GM21381 (cell line): ENCODE data around the gene PATJ.
"Not testable (repeated sequence)": the region's sequence is repeated elsewhere in the genome, so short reads cannot be mapped to it uniquely, and the experiment has no call there.

Experiments
- ATAC-seq: cut with Tn5 transposase; IDR thresholded peaks from one replicate; pipeline ENCODE4 v1.9.1; 2021; ENCODE audit warnings: mild to moderate bottlenecking, moderate library complexity; ENCODE audit not compliant: unreplicated experiment

Gene PATJ

DNA sequence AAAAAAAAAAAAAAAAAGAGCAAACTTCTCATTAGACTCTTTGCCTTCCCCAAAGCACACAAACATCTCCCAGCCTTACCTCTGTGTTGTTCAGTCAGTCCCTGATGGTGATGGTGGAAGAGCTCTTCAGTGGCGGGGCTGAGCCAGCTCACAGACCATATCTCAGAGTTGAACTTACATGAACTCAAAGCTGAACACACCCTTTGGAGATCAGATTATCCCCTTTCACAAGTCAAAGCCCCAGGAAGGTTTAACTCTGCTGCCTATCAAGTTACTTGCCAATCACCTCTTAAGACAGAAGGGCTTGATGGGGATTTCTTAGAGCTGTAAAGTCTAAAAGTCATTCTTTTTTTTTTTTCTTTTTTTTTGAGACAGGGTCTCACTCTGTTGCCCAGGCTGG is 397.1 kb downstream of the PATJ start:
- ATAC-seq = no peak

DNA sequence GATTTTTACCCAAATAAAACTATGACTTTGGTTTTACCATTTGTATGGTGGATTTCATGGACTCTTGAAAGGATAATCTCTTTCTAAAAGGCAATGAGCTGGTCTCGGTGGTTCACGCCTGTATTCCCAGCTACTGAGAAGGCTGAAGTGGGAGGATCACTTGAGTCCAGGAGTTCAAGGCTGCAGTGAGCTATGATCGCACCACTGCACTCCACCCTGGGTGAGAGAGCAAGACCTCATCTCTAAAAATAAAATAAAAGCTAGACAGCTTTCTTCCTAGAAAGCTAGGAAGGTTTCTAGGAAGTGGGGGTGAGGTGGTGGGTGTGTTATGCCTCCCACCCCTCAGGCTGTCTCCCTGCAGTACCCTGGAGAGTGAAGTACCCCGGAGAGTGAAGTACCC is 398.4 kb downstream of the PATJ start:
- no peak for ATAC-seq

DNA sequence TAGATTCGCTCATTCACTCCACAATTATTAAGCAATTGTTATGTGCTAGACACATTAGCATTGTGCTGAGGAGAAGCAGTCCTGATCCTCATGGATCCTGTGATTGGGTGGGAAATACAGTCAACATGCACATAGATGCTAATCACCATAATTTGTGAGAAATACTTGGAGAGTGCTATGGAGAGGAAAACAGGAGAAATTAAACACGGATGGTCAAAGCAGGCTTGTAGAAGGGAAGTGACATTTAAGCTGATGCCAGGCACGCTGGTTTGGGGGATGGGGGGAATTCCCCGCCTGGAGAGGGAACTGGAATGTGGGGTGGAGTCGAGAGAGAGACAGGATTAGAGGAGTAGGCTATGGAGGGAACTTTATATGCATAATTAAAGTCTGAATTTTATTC is 400.2 kb downstream of the PATJ start:
- no peak for ATAC-seq

DNA sequence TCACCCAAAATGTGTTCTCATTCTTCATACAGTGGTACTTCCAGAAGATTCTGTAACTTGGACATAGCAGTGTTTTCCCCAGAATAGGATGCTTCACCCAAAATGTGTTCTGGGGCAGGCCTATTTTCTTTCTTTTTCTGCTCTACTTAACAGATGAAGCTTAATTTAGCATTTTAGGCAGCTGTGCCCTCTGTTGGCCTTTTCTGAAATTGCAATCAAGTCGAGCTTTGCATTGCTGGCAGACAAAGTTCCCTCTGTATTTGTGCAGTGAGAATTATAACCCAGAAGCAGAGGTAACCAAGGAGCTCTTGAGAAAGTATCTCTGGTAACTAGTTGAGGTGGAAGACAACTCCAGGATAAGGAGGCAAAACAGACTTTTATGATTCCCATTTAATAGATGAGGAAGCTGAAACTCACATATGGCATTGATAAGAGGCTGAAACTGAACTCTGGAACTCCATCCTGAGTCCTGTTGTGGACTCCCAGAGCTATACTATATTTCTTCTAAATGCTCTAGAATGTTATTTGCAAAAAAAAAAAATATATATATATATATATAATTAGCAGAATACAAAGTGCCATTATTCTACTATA is 402.1 kb downstream of the PATJ start:
- ATAC-seq = peak; percentile 54

DNA sequence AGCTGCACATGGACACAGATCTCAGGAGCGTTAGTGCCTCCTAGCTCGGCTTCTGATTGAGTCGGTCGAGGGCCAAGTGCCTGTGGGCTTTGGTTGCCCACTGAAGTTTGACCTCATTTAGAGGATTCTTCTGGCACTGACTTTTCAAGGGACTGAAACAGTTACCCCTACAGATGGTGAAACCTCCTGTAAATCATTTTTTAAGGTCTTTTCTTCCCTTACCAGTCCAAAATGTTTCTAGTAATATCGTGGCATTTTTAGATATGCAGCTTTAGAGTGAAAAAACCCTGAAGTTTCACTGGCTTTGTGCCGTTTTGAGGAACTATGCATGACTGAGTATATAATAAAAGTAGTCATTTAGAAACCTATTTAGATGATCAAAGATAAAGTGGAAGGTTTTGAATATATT is 417.7 kb downstream of the PATJ start:
- ATAC-seq = peak; percentile 73

DNA sequence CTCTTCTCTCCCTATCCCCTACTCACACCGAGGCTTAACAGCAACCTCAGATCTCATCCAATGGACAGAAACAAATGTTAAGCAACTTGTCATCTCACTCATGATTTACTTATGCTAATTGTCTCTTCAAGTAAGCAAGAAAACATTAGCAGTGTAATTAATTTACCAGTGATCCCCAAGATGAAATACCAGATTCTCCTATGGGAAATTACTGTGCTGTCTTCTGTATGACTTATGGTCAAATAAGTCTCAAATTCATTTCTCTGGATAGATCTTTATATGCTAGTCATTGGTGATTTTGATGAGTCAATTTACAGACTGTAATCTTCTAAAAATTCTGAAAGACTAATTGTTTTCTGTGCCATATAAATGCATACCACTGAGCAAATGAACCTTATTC is 419.4 kb downstream of the PATJ start:
- ATAC-seq = no peak

DNA sequence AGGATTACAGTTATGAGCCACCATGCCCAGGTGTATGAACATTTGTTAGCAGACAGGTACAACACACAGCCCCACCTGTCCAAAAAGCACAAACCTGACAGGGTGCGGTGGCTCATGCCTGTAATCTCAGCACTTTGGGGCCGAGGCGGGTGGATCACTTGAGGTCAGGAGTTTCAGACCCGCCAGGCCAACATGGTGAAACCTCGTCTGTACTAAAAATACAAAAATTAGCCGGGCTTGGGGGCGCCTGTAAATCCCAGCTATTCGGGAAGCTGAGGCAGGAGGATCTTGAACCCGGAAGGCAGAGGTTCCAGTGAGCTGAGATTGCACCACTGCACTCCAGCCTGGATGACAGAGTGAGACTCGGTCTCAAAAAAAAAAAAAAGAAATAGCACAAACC is 428.1 kb downstream of the PATJ start:
- not testable (repeated sequence) for ATAC-seq

DNA sequence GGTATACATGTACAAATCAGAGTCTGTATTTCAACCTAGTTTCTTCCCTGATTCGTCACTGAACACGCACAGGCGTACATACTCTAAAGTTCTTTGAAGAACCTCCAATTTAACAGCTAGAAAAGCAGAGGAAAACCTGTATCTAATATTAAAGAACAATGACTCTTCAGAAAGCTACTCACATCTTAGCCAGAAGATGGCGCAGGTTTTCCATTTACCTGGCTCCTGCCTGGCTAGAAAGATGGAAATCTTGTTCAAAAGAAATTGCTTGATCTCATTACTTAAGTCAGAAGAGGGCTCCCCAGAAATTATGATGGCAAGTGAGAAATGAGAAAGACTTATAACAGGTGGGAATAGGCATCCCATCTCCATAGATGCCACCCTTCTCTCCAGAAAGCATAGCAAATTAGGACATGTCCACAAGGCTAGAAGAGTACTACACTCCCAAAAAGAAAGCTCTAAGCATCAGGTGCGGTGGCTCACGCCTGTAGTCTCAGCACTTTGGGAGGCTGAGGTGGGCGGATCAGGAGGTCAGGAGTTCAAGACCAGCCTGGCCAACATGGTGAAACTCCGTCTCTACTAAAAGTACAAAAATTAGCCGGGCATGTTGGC is 433.4 kb downstream of the PATJ start:
- ATAC-seq = peak; percentile 54

DNA sequence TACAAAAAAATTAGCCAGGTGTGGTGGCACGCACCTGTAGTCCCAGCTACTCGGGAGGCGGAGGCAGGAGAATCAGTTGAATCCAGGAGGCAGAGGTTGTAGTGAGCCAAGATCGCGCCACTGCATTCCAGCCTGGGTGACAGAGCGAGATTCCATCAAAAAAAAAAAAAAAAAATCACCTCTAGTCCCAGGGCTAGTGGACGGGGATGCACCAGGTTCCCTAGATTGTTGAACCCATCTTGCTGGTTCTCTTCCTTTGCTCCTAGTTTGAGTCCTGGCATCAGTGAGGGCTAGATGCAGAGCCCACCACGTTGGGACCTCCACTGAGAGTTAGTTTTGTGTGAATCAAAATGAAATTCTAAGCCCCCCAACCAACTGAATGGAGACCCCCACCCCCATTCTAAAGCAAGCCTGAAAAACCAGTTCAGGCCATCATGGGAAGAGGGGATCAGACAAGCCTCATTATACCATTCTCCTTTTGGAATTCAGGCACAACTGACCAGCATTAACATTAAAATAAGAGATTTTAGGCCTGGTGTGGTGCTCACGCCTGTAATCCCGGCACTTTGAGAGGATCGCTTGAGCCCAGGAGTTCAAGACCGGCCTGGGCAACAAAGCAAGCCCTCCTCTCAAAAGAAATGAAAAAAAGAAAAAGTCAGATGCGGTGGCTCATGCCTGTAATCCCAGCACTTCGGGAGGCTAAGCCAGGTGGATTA is 434.5 kb downstream of the PATJ start:
- no peak for ATAC-seq

DNA sequence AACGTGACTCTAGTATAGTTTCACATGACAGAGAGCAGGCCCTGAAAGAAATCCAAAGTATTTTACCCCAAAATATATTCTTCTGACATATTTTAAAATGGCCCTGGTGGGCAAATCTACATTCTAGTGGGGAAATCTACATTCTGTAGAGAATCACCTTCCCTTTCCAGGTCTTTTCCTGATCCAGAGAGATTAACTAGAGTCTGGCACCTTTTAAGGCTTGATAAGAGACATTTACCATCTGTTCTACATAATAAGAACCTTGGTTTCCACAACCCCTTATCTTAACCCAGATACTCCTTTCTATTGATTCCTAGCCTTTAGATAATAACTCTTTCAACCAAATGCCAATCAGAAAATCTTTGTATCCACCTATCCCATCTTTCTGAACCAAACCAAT is 435.3 kb downstream of the PATJ start:
- no peak for ATAC-seq

DNA sequence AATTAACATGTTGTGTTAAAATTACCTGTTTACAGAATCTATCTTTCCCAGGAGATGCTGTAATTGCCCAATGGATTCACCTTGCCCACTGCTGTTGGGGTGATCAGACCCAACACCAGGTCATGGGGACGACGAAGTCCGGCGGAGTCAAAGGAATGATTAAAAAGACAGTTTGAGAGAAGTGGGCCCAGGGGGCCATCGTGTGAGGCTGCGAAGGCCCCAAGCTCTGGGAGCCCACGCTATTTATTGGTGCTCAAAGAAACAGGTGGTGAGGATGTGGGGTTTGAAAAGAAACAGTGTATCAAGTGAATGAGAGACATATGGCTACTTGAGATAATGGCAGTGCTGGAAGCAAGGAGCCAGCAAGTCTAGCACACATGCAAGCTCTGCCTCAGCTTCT is 436.1 kb downstream of the PATJ start:
- no peak for ATAC-seq

DNA sequence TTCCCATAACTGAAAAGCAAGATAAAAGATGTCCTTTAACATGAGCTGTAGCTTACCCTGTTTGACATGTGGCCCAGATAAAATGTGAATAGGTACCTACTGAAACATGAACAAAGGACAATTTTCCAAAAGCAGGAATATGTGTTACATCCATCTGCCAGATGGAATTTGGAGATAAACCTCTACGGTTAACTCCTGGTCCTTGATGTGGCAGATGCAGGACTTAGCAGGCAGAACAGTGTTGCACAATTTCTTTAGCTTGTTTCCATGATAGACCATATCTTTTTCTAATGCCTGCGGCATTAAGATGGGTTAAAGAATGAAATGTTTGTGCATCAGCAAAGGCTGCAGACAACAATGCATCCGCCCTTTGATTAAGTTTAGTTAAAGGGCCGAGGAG is 437.8 kb downstream of the PATJ start:
- ATAC-seq = not testable (repeated sequence)

DNA sequence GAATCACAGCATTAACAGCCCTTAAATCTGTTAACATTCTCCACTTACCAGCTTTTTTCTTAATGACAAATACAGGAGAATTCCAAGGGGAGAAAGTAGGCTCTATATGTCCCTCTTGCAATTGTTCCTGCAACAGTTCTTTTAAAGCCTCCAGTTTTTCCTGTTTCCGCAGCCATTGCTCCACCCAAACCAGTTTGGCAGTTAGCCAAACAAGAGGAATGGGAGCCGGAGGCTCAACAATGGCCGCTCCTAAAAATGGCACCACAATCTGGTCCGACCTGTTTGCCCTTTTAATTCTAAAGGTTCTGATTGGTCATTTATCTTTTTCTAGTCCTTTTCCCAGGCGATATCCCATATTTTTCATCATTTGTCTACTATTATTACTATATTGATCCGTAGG is 438.4 kb downstream of the PATJ start:
- ATAC-seq = no peak

DNA sequence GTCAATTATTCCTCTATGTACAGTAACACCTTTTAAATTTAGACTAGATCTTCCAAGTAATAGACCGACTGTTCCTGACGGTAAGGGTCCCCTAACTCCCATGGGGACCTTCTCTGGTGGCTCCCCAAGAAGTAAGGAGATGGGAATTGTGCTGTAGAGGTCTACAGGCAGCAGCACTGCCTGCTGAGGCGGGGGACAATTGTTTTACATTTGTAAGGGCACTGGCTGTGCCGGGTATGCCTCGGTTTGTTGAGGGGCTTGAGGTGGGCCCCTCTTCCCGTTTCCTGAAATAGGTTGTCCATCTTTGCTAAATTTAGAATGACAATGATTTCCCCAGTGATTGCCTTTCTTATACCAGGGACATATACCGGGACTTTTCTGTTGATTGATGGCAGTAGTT is 439.3 kb downstream of the PATJ start:
- no peak for ATAC-seq

DNA sequence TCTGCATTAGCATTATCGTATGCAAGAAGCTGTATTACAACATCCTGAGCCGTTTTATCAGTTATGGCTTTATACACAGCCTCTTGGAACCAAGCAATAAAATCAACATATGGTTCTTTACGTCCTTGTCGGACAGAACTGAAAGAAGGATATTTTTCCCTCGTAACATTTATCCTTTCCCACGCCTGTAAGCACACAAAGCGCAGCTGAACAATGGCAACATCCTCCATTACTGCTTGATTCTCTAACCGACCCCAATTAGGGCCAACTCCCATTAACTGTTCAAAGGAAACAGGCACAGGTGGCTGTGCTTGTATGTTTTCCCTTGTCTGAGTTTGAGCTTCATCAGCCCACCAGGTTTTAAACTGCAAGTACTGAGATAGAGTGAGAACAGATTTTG is 439.9 kb downstream of the PATJ start:
- ATAC-seq = not testable (repeated sequence)

DNA sequence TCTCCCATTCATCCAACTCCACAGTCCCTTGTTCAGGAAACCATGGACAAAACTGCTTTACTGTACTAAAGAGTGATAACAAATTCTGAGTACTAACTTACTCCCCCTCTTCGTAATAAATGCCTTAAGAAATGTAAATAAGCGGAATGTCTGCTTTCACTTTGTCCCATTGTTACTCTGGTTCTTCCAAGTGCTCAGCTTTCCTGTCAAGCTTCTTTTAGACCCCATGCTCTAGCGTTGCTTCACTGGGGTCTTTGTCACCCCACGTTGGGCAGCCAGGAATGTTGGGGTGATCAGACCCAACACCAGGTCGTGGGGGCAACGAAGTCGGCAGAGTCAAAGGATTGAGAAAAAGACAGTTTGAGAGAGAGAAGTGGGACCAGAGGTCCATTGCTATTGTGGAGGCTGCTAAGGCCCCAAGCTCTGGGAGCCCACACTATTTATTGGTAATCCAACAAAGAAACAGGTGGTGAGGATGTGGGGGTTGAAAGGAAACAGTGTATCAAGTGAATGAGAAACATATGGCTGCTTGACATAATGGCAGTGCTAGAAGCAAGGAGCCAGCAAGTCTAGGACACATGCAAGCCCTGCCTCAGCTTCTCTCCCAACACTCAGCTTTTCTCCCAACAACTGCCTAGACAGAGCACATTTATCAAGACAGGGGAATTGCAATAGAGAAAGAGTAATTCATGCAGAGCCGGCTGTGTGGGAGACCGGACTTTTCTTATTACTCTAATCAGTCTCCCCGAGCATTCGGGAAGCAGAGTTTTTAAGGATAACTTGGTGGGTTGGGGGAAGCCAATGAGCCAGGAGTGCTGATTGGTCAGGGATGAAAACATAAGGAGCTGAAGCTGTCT is 441.1 kb downstream of the PATJ start:
- not testable (repeated sequence) for ATAC-seq

DNA sequence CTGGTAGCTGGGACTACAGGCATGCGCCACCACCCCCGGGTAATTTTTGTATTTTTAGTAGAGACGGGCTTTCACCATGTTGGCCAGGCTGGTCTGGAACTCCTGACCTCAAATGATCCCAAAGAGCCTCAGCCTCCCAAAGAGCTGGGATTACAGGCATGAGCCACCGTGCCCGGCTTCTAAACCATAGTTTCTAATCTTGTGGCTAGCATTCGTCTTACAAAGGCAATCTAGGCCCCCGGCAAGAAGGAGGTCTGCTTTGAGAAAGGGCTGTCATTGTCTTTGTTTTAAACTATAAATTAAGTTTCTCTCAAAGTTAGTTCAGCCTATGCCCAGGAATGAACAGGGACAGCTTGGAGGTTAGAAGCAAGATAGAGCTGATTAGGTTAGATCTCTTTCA is 442.1 kb downstream of the PATJ start:
- ATAC-seq = no peak

DNA sequence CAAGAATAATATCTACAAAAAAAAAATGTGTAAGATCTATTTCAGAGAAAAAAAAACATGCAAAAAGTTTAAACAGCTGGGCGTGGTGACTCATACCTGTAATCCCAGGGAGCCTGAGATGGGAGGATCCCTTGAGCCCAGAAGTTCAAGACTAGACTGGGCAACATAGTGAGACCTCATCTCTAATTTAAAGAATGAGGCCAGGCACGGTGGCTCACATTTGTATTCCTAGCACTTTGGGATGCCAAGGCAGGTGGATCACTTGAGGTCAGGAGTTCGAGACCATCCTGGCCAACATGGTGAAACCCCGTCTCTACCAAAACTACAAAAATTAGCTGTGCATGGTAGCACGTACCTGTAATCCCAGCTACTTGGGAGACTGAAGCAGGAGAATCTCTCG is 443.0 kb downstream of the PATJ start:
- ATAC-seq = not testable (repeated sequence)

DNA sequence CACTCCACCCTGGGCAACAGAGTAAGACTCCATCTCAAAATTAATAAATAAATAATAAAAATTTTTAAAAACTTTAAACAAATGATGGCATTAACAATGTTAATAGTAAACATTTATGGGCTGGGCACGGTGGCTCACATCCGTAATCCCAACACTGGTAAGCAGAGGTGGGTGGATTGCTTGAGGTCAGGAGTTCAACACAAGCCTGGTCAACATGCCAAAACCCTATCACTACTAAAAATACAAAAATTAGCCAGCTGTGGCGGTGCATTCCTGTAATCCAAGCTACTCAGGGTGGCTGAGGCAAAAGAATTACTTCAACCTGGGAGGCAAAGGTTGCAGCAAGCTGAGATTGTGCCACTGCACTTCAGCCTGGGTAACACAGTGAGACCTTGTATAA is 443.4 kb downstream of the PATJ start:
- ATAC-seq = no peak

DNA sequence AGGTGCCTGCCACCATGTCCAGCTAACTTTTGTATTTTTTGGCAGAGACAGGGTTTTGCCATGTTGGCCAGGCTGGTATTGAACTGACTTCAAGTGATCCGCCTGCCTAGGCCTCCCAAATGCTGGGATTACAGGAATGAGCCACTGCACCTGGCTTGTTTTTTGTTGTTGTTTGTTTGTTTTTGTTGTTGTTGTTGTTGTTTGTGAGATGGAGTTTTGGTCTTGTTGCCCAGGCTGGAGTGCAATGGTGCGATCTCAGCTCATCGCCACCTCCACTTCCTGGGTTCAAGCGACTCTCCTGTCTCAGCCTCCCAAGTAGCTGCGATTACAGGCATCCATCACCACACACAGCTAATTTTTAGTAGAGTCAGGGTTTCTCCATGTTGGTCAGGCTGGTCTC is 445.3 kb downstream of the PATJ start:
- no peak for ATAC-seq

DNA sequence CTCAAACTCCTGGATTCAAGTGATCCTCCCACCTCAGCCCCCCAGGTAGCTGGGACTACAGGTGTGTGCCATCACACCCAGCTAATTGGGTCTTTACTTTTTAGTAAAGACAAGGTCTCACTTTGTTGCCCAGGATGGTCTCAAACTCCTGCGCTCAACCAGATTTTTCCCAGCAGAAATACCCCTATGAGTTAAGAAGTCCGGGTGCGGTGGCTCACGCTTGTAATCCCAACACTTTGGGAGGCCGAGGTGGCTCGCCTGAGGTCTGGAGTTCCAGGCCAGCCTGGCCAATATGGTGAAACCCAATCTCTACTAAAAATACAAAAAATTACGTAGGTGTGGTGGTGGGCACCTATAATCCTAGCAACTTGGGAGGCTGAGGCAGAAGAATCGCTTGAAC is 445.8 kb downstream of the PATJ start:
- no peak for ATAC-seq
